PC-3 (cell line): Measurements from ENCODE around the gene TEX51. TPM values are rescaled to one million over a fixed set of nuclear protein-coding genes. Genes with fewer than 3 reads are reported as not detected.

Experiments
- ATAC-seq: fragments of 200-7000 bp; cut with Tn5 transposase; 2 replicates; pipeline ENCODE4 v1.9.1; 2020; ENCODE audit warnings: mild to moderate bottlenecking, moderate library complexity
- BruUV-seq: library from RNA; stranded (reverse); fragments of 400-500 nt; replicated peaks from 2 replicates; lab custom pipeline; 2021; lab: Mats Ljungman, UMichigan
- CTCF ChIA-PET: fragments of 300-600 bp; sonication (Branson Sonifier 250); formaldehyde crosslinking; loops from one replicate; lab custom pipeline; 2022; ENCODE audit warnings: antibody characterized with exemption; lab: Charles Lee
- POLR2A ChIA-PET: fragments of 300-600 bp; sonication (Branson Sonifier 250); formaldehyde crosslinking; loops from one replicate; lab custom pipeline; 2022; ENCODE audit warnings: antibody characterized with exemption; ENCODE audit not compliant: unreplicated experiment; lab: Charles Lee
- DNase-seq: peaks from one replicate; pipeline ENCODE4 v3.0.0-alpha.2; 2015
- H2AFZ ChIP-seq: fragments of 300-600 bp; sonication (generic); 2 replicates; pipeline ENCODE4 v1.6.0; 2016; ENCODE audit warnings: antibody characterized with exemption, low read length
- H3F3A ChIP-seq: fragments of 300-600 bp; sonication (generic); one replicate; pipeline ENCODE4 v1.6.0; 2017; ENCODE audit warnings: antibody characterized with exemption, low read length, control low read depth, mild to moderate bottlenecking; ENCODE audit not compliant: unreplicated experiment
- H3K27ac ChIP-seq: fragments of 300-600 bp; sonication (generic); 2 replicates; pipeline ENCODE4 v1.5.1; 2016; ENCODE audit warnings: mild to moderate bottlenecking, low read length
- H3K27me3 ChIP-seq: fragments of 300-600 bp; sonication (generic); 2 replicates; pipeline ENCODE4 v1.6.1; 2016; ENCODE audit warnings: low read length, mixed read lengths
- H3K36me3 ChIP-seq: fragments of 300-600 bp; sonication (generic); 2 replicates; pipeline ENCODE4 v1.6.1; 2016; ENCODE audit warnings: low read depth, mixed run types, low read length, mixed read lengths
- H3K4me1 ChIP-seq: fragments of 300-600 bp; sonication (generic); 2 replicates; pipeline ENCODE4 v1.5.1; 2016; ENCODE audit warnings: low read length; ENCODE audit not compliant: insufficient read depth
- H3K4me2 ChIP-seq: fragments of 300-600 bp; sonication (generic); 2 replicates; pipeline ENCODE4 v1.6.0; 2016; ENCODE audit warnings: low read length
- H3K4me3 ChIP-seq: fragments of 300-600 bp; sonication (generic); 2 replicates; pipeline ENCODE4 v1.5.1; 2016; ENCODE audit warnings: mild to moderate bottlenecking, low read length, mixed read lengths
- H3K79me2 ChIP-seq: fragments of 300-600 bp; sonication (generic); 2 replicates; pipeline ENCODE4 v1.6.1; 2017; ENCODE audit warnings: low read length, mixed read lengths
- H3K9ac ChIP-seq: fragments of 300-600 bp; sonication (generic); 2 replicates; pipeline ENCODE4 v1.6.0; 2016; ENCODE audit warnings: mild to moderate bottlenecking, low read length
- H3K9me2 ChIP-seq: fragments of 300-600 bp; sonication (generic); replicated peaks from 2 replicates; pipeline ENCODE4 v1.6.1; 2016; ENCODE audit warnings: mixed run types, low read length, mixed read lengths
- H3K9me3 ChIP-seq: fragments of 300-600 bp; sonication (generic); 2 replicates; pipeline ENCODE4 v1.6.1; 2016; ENCODE audit warnings: low read length, mixed read lengths
- H4K20me1 ChIP-seq: fragments of 300-600 bp; sonication (generic); 2 replicates; pipeline ENCODE4 v1.6.1; 2016; ENCODE audit warnings: low read length, mixed read lengths
- CTCF ChIP-seq: fragments of 300-600 bp; sonication (generic); conservative IDR thresholded peaks from 2 replicates; pipeline ENCODE4 v1.5.1; 2017; ENCODE audit warnings: antibody characterized with exemption, low read depth, mild to moderate bottlenecking, low read length
- EZH2 ChIP-seq: fragments of 300-600 bp; sonication (generic); IDR thresholded peaks from one replicate; pipeline ENCODE4 v1.6.1; 2017; ENCODE audit warnings: antibody characterized with exemption, mild to moderate bottlenecking, low read length; ENCODE audit not compliant: unreplicated experiment
- EZH2phosphoT487 ChIP-seq: fragments of 300-600 bp; sonication (generic); IDR thresholded peaks from 2 replicates; pipeline ENCODE4 v1.6.1; 2018; ENCODE audit warnings: mild to moderate bottlenecking, antibody characterized with exemption, low read length, borderline replicate concordance
- intact Hi-C: fragments of 100-400 bp; cut with micrococcal nuclease; formaldehyde crosslinking; loops from 2 replicates; pipeline ENCODE4 v1.9.0; 2023
- total RNA-seq: library from RNA; depleted of rRNA; stranded (reverse); fragments of >200 nt; gene quantifications from 2 replicates; pipeline ENCODE4 v1.2.3, GENCODE V29; 2014

TEX51 gene
- total RNA-seq, 1 experiment from 2014 or later, result not detected

DNA sequence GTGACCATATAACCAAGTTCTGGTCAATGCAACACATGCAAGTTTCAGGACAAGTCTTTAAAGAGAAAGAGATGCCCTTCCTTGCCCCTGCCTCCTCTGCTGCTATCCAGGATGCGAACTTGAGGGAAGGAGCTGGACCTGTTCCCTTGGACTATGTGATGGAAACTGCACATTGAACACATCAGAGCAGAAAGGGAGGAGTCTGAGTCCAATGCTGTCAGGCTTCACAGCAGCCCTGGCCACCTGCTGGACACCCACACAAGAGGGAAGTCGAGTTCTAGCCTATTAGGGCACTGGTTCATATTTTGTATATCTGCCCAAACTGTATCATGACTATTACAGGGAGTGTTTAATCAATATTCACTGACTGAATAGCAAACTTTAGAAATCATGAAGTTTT is 38.3 kb upstream of the TEX51 start:
- ATAC-seq, result no peak
- no TSS peak for BruUV-seq
- Histone ChIP-seq H3K4me1 (no peaks in the 10 kb centered on the region), H3K9me3 (no peaks in the 10 kb centered on the region), H3K27ac (no peak overlapping the region), H3F3A (no peaks in the 10 kb centered on the region), H3K27me3 (0 out of 2 replicates have a peak, but pooled peaks cover 5% of the 10 kb centered on the region), H2AFZ (no peak overlapping the region), H3K4me2 (no peak overlapping the region), H3K4me3 (no peak overlapping the region), H3K9ac (no peak overlapping the region), H3K9me2 (no peaks in the 10 kb centered on the region), H3K36me3 (no peaks in the 10 kb centered on the region), H3K79me2 (no peaks in the 10 kb centered on the region), H4K20me1 (no peaks in the 10 kb centered on the region)
- ChIA-PET POLR2A (no interaction called here), CTCF (no interaction called here)
- intact Hi-C loops, result no loop called here
- DNase-seq, result no peak
- no peak for TF ChIP-seq EZH2

DNA sequence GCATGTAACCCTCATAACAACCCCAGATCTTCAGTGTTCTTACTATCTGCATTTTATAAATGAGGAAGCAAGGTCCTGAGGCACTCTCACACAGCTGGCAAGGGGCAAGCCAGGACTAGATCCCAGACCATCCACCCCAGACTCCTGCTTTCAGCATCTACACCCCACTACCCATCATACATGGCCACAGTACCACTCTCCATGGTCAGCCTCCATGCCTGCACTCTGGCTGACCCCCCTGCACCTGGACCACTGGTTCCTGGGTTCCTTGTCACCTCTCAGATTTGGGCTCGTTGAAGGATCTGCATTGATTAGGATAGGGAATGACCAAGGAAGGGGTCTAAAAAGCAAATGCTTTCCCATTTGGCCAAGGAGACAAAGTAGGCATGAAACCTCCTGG is 36.0 kb upstream of the TEX51 start:
- no peak overlapping the region for H3K9ac ChIP-seq
- peaks cover 20% of the 10 kb centered on the region for H3K27me3 ChIP-seq
- H4K20me1 ChIP-seq, result no peaks in the 10 kb centered on the region
- no peak for TF ChIP-seq EZH2phosphoT487
- TF ChIP-seq EZH2, result no peak
- TF ChIP-seq CTCF, result no peak
- no TSS peak for BruUV-seq
- no peak overlapping the region for H3K4me3 ChIP-seq
- H3K4me1 ChIP-seq, result no peaks in the 10 kb centered on the region
- no peak for ATAC-seq
- no peaks in the 10 kb centered on the region for H3K9me3 ChIP-seq
- no peak overlapping the region for H3K27ac ChIP-seq
- H3K9me2 ChIP-seq, result no peaks in the 10 kb centered on the region
- intact Hi-C loops, result no loop called here
- ChIA-PET CTCF (no interaction called here), POLR2A (no interaction called here)
- no peaks in the 10 kb centered on the region for H3F3A ChIP-seq
- no peaks in the 10 kb centered on the region for H3K79me2 ChIP-seq
- H3K36me3 ChIP-seq, result no peaks in the 10 kb centered on the region
- no peak for DNase-seq
- no peak overlapping the region for H2AFZ ChIP-seq
- H3K4me2 ChIP-seq, result no peak overlapping the region

- ATAC-seq, result no peak
- no peaks in the 10 kb centered on the region for H4K20me1 ChIP-seq
- intact Hi-C loops, result no loop called here
- H3K9ac ChIP-seq, result no peak overlapping the region
- H3K4me1 ChIP-seq, result no peaks in the 10 kb centered on the region
- TF ChIP-seq EZH2phosphoT487, result no peak
- TF ChIP-seq CTCF, result no peak
- TF ChIP-seq EZH2, result no peak
- no peak overlapping the region for H2AFZ ChIP-seq
- ChIA-PET CTCF (no interaction called here), POLR2A (no interaction called here)
- H3K27ac ChIP-seq, result no peak overlapping the region
- no peaks in the 10 kb centered on the region for H3F3A ChIP-seq
- H3K4me3 ChIP-seq, result no peak overlapping the region
- BruUV-seq, result no TSS peak
- H3K79me2 ChIP-seq, result no peaks in the 10 kb centered on the region
- DNase-seq, result no peak
- H3K9me3 ChIP-seq, result no peaks in the 10 kb centered on the region
- no peaks in the 10 kb centered on the region for H3K36me3 ChIP-seq
- peaks cover 22% of the 10 kb centered on the region for H3K27me3 ChIP-seq
- H3K4me2 ChIP-seq, result no peak overlapping the region
- H3K9me2 ChIP-seq, result no peaks in the 10 kb centered on the region
Measured at GRCh38 chr2:126863336-126864015, 35.2 kb upstream of the TEX51 start.
